Kidney epithelial cell (primary cell): Measurements from ENCODE around the gene C3AR1. TPM values are rescaled to one million over a fixed set of nuclear protein-coding genes. Genes with fewer than 3 reads are reported as not detected.
"Not testable (repeated sequence)": the region's sequence is repeated elsewhere in the genome, so short reads cannot be mapped to it uniquely, and the experiment has no call there.

Experiments used
- DNase-seq: peaks from one replicate; pipeline ENCODE4 v3.0.0-alpha.2; 2010; ENCODE audit warnings: low read depth
- H3K27me3 ChIP-seq: 2 replicates; pipeline ENCODE4 v1.6.0; 2011; ENCODE audit warnings: low read length; ENCODE audit not compliant: control insufficient read depth, insufficient read depth
- H3K36me3 ChIP-seq: 2 replicates; pipeline ENCODE4 v1.5.1; 2011; ENCODE audit warnings: low read length; ENCODE audit not compliant: control insufficient read depth, insufficient read depth
- H3K4me3 ChIP-seq: 2 replicates; pipeline ENCODE4 v1.5.1; 2011; ENCODE audit warnings: low read depth, mild to moderate bottlenecking, control low read depth, low read length
- total RNA-seq: library from RNA; depleted of rRNA; stranded (reverse); fragments of >200 nt; gene quantifications from 2 replicates; pipeline ENCODE4 v1.2.3, GENCODE V29; 2015
- TF ChIP-seq, protein P1 (sequence below): IDR thresholded peaks from 2 replicates; pipeline ENCODE4 v1.5.1; 2011; ENCODE audit warnings: mild to moderate bottlenecking, moderate library complexity, low read length, control low read depth, inconsistent platforms; ENCODE audit not compliant: insufficient read depth, poor library complexity, severe bottlenecking

C3AR1 gene
- total RNA-seq, 1 donor from 2014 or later = 0.04 TPM

DNA sequence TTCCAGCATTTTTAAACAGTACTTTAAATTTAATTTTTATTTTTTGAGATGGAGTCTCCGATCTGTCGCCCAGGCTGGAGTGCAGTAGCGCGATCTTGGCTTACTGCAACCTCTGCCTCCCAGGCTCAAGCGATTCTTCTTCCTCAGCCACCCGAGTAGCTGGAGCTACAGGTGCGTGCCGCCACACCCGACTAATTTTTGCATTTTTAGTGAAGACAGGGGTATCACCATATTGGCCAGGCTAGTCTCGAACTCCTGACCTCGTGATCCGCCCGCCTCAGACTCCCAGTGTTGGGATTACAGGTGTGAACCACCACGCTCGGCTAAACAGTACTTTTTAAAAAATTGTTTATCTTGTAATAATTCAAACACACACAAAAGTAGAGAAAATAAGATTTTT lies 37.9 kb downstream of the C3AR1 start:
- DNase-seq = no peak
- H3K27me3 ChIP-seq = no peaks in the 10 kb centered on the region
- no peaks in the 10 kb centered on the region for H3K36me3 ChIP-seq
- TF ChIP-seq, protein P1, sequence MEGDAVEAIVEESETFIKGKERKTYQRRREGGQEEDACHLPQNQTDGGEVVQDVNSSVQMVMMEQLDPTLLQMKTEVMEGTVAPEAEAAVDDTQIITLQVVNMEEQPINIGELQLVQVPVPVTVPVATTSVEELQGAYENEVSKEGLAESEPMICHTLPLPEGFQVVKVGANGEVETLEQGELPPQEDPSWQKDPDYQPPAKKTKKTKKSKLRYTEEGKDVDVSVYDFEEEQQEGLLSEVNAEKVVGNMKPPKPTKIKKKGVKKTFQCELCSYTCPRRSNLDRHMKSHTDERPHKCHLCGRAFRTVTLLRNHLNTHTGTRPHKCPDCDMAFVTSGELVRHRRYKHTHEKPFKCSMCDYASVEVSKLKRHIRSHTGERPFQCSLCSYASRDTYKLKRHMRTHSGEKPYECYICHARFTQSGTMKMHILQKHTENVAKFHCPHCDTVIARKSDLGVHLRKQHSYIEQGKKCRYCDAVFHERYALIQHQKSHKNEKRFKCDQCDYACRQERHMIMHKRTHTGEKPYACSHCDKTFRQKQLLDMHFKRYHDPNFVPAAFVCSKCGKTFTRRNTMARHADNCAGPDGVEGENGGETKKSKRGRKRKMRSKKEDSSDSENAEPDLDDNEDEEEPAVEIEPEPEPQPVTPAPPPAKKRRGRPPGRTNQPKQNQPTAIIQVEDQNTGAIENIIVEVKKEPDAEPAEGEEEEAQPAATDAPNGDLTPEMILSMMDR = no peak
- H3K4me3 ChIP-seq = no peak overlapping the region

DNA sequence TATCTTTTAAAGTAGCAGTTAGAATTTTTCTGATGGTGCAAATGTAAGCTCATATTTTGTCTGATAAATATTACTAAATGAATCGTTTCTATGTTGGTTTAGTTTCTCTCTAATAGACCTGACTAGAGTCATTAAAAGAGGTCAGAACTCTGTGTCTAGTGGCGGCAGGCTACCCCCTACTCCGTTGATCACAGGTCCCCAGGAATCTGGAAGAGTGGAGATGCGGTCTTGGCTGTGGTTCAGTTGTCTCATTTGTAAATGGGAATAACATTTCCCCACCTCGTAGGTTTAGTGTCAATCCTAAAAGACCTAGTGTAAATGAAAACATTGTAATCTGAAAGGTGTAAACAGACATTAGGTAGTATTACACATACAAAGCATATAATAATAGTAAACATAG lies 38.3 kb downstream of the C3AR1 start:
- no peaks in the 10 kb centered on the region for H3K27me3 ChIP-seq
- no peaks in the 10 kb centered on the region for H3K36me3 ChIP-seq
- no peak for DNase-seq
- H3K4me3 ChIP-seq = no peak overlapping the region
- TF ChIP-seq, protein P1 = no peak

DNA sequence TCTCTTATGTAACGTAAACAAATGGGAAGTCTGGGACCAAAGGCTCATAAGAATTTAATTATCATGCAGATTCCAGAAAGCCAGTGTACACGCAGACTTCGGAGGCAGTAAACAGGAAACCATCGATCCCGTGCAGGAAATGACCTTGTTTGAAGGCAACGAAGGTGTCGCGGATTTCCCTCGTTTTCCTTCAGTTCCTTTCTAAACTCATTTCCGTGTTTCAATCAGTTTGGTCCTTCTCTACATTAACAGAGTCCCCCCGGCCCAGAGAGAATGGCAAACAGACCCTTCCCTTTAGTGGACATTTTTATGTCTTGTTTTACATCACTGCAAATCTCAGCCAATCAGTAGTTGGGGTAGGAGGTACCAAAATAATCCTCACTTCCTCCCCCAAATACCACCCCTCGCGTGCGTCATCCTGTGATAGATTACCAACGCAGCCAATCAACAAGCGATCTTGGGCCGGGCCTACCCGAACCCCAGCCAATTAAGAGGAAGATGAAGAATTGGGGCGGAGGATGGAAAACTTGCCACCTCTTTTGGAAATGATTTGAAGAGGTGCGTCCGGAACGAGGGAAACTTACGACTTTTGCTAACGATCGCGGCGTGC lies 39.8 kb downstream of the C3AR1 start:
- Histone ChIP-seq H3K27me3 (no peaks in the 10 kb centered on the region), H3K36me3 (no peaks in the 10 kb centered on the region), H3K4me3 (peak overlapping the region; percentile 71)
- peak; percentile 92 for DNase-seq
- TF ChIP-seq, protein P1 = no peak

DNA sequence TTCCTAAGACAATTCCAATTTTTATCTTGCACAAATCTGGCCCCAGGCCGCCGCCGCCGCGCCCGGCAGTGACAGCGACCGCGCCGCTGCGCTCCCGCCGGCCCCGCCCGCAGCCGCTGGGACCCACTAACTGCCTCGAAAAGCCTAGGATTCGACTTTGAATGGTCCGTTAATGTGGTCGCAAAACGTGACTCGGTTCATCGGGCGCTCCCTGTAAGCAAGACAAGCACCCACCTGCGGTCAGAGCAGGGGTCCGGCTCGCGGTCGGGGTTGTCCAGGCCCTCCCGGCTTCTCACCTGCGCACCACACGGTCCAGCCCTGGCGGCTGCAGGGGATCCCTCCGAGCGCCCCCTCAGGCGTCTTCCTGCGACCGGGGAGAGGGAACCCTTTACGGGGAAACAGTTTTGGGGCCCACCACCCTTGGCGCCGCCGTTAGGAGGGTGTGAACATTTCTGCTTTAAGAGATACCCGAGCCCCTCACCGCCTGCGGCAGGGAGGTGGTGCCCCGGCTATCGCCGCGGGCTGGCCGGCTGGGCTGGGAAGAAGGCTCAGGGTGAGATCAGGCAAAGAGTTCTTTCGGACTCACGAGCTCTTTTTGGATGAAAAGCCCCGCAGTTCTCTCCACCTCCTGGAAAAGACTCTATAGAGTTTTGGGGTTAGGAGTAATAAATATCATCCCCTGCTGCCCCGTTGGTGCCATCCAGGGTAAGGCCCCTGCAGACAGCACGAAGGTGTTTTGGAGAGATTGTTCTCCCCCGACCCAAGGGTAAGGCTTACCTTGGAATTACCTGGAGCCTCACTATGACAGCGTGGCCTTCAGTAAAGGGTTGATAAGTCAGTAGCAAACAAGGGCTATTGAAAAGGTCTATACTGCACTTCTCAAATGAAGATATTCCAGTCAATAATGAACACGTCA lies 47.2 kb downstream of the C3AR1 start:
- Histone ChIP-seq H3K36me3 (no peaks in the 10 kb centered on the region), H3K27me3 (peaks cover 12% of the 10 kb centered on the region), H3K4me3 (peak overlapping the region; percentile 1)
- TF ChIP-seq, protein P1 = no peak
- no peak for DNase-seq

DNA sequence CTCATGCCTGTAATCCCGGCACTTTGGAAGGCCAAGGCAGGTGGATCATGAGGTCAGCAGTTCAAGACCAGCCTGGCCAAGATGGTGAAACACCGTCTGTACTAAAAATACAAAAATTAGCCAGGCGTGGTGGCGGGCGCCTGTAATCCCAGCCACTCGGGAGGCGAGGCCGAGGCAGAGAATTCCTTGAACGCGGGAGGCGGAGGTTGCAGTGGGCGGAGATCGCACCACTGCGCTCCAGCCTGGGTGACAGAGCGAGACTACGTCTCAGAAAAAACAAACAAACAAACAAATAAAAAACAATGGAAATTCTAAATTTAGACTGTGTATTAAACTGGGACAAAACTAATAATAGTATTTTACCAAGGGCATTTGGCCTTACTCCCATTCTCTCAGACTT lies 47.9 kb downstream of the C3AR1 start:
- not testable (repeated sequence) for DNase-seq, H3K36me3 ChIP-seq
- Histone ChIP-seq H3K27me3 (peaks cover 12% of the 10 kb centered on the region), H3K4me3 (peak overlapping the region; percentile 1)

DNA sequence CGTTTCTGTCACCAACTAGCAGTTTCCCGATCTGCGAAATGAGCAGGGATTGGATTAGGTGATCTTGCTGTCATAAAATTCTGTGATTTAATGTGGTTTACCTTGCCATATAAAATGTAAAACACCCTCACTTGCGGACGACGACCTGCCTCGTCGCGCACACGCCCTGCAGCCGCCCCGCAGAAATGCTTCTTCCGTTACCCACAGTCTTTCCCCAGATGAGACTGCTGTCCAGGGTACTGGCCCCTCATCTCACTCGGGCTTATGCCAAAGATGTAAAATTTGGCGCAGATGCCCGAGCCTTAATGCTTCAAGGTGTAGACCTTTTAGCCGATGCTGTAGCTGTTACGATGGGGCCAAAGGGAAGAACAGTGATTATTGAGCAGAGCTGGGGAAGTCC lies 51.3 kb downstream of the C3AR1 start:
- Histone ChIP-seq H3K36me3 (no peaks in the 10 kb centered on the region), H3K27me3 (peaks cover 11% of the 10 kb centered on the region), H3K4me3 (no peak overlapping the region)
- TF ChIP-seq, protein P1 = no peak
- DNase-seq = no peak
